GM19240 (cell line): ENCODE measurements around the gene ZIM2.

Experiments used
- DNase-seq: peaks from one replicate; pipeline ENCODE4 v3.0.0; 2011; ENCODE audit warnings: low spot score; ENCODE audit not compliant: insufficient read length

Gene ZIM2

DNA sequence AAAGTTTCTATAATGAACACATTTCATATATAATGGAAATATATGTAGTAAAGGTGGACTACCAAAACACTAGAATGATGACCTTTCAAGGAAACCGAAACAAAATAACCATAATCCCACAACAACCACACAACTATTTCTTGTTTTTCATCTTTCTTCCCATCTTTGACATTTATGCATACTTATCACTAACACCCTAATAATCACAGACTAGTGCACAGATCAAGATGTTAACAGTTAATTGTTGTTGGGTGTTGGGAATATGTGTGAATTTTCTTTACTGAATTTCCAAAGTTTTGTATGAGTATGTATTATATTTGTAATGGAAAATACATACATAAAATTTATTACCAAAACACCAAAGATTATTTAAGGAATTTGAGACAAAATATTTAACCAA lies 30.3 kb downstream of the ZIM2 start:
- DNase-seq, result no peak

GRCh38 chr19:56808717-56809392 lies 31.7 kb downstream of the ZIM2 start:
- DNase-seq, result no peak

DNA sequence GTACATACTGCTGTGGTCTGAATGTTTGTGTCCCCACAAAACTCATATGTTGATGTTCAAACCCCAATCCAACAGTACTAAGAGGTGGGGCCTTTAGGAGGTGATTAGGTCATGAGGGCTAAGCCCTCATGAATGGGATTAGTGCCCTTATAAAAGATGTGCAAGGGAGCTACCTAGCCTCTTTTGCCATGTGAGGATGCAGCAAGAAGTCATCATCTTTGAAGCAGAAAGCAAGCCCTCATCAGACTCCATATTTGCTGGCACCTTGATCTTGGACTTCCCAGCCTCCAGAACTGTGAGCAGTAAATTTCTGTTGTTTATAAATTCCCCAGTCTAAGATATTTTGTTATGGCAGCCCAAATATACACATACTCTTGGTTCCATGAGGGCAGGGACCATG lies 33.9 kb downstream of the ZIM2 start:
- DNase-seq, result no peak

GRCh38 chr19:56778351-56778750 lies 62.2 kb downstream of the ZIM2 start:
- DNase-seq, result no peak

GRCh38 chr19:56769650-56770049 lies 70.9 kb downstream of the ZIM2 start:
- DNase-seq, result no peak

DNA sequence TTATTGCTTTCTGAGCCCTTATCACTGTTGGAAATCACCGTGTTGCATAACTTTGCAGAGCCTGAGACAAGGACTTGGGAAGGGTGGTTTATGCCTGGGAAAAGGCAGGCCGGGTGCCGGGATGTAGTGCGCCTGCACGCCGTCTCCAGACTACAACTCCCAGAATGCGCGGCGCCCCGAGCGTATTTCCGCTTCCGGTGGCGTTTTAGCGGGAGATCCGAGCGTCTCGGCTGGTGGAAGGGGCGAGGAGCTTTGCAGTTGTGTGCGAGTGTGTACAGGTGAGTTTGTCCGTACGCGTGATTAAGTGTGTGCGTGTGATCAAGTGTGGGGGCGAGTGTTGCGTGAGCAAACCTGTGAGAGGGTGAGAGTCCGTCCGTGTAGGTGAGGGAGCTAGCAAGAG lies 75.4 kb downstream of the ZIM2 start:
- no peak for DNase-seq

GRCh38 chr19:56764196-56764695 lies 76.3 kb downstream of the ZIM2 start:
- DNase-seq, result no peak

- no peak for DNase-seq
These were observed 79.7 kb downstream of the ZIM2 start for GRCh38 chr19:56760842-56761241.

- DNase-seq, result no peak
These were observed 81.0 kb downstream of the ZIM2 start for GRCh38 chr19:56759531-56759930.

GRCh38 chr19:56751078-56751489 lies 89.4 kb downstream of the ZIM2 start:
- DNase-seq, result no peak

DNA sequence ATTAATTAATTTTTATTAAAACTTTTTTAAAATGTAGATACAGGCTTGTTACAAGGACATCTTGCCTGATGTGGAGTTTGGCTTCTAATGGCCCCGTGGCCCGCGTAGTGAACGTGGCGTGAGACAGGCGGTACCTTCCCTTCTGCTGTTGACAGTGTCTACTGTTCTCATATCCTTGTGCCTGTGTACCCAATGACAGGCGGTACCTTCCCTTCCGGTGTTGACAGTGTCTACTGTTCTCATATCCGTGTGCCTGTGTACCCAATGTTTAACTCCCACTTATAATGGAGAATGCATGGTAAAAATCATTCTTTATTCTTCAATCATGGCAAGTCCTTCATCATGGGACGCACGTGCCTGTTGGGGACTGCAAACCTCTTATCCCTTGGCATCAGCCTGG lies 89.9 kb downstream of the ZIM2 start:
- DNase-seq, result no peak

DNA sequence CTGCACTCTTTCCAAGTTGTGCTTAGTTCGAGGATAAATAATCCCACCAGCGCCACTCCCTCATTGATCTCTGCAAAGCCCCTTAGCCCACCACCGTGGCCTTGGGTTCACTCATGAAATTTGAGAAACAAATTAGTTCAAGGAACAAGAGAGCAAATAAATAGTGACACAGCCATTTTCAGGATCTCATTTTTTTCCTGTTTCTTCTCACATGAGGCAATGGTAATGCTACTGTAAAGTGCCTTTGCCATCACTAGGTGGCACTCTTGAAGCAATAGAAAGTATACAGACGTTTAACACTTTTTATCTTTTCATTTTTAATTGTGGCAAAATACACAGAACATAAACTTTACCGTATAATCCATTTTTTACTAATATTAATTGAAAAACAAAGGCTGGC lies 92.1 kb downstream of the ZIM2 start:
- DNase-seq, result no peak

- no peak for DNase-seq
These were observed 94.2 kb downstream of the ZIM2 start for GRCh38 chr19:56746367-56746766.

DNA sequence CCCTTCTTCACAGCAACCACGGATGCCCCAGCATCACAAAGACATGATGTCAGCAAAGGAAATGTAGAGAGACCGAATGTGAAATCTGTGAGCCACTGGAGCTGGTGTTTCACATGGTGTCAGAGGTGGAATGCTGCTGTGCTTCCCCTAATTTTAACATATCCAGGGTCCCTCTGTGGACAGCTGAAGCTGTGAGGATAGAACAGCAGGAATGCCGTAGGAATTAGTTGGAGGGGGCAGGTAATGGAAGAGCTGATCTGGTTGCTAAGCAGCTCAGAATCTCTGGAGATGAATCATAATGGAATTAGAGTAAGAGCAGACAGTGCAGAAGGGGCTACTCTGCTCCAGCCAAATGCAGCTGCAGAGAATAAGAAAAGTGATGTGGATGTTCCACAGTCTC lies 100.0 kb downstream of the ZIM2 start:
- no peak for DNase-seq

DNA sequence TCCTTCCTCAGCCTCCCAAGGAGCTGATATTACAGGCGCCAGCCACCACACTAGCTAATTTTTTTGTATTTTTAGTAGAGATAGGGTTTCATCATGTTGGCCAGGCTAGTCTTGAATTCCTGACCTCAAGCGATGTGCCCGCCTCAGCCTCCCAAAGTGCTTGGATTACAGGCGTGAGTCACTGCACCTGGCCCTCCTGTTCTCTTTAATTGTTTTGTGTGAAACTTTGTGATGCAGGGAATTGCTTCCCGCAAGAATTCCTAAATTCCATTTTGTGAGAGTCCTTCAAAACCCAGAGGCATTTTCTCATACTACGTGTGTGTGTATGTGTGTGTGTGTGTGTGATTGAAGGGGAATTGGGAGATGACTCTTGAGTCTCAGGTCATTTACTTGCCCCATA lies 104.0 kb downstream of the ZIM2 start:
- DNase-seq, result no peak

DNA sequence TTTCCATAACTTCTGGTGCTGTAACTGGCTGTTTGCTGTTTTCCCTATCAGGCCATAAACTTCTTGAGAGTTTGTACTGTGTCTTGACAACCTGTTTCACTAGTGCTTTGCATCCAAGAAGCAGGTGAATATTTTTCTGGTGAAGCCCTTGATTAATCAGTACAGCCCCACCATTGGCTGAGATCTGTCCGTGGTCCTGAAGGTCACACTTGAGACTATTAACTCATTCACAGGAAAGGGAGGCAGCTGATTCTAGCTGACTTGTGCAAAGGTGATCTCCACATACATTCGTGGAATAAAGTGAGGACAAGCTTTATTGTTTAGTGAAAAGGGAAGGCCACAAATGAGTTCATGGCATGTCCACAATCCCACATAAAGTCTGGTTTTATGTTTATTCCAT lies 107.5 kb downstream of the ZIM2 start:
- no peak for DNase-seq

GRCh38 chr19:56727677-56728076 lies 112.8 kb downstream of the ZIM2 start:
- DNase-seq, result no peak

GRCh38 chr19:56725829-56726424 lies 114.6 kb downstream of the ZIM2 start:
- DNase-seq, result no peak
